GM12801 (cell line): ENCODE data around the gene PLSCR3.

ENCODE experiments used
- CTCF ChIP-seq: IDR thresholded peaks from one replicate; pipeline ENCODE4 v1.5.1; 2011; ENCODE audit warnings: control low read depth; ENCODE audit not compliant: insufficient read length; ENCODE audit errors: extremely low read depth

PLSCR3 gene

GRCh38 chr17:7394452-7395191 is at the start of gene PLSCR3:
Gene PLSCR3 (minus strand): TSS chr17:7394525. CDS start chr17:7394110, 415 bp downstream.
- no peak for TF ChIP-seq CTCF

- no peak for TF ChIP-seq CTCF
Measured at GRCh38 chr17:7443499-7444485, 49.5 kb upstream of the PLSCR3 start.

GRCh38 chr17:7442142-7442541 is 47.8 kb upstream of the PLSCR3 start:
- no peak for TF ChIP-seq CTCF

GRCh38 chr17:7441266-7441665 is 46.9 kb upstream of the PLSCR3 start:
- TF ChIP-seq CTCF = no peak

GRCh38 chr17:7440834-7441195 is 46.5 kb upstream of the PLSCR3 start:
- TF ChIP-seq CTCF = no peak

- no peak for TF ChIP-seq CTCF
Measured at GRCh38 chr17:7440113-7440833, 45.9 kb upstream of the PLSCR3 start.
